Activated naive CD8-positive, alpha-beta T cell treated with anti-CD3 and anti-CD28 coated beads, Interleukin-2, amount 10 ng/mL, durations not matched to agents 7 days and 5 days (primary cell): Measurements from ENCODE around the gene LEUTX. TPM values are rescaled to one million over a fixed set of nuclear protein-coding genes. Genes with fewer than 3 reads are reported as not detected.
"Not testable (repeated sequence)": the region's sequence is repeated elsewhere in the genome, so short reads cannot be mapped to it uniquely, and the experiment has no call there.

Experiments
- ATAC-seq: fragments of 150-1000 bp; cut with Tn5 transposase; one replicate; pipeline ENCODE4 v1.10.0; 2021; ENCODE audit warnings: low read depth, moderate library complexity
- POLR2A ChIA-PET: fragments of 350-600 bp; sonication (Branson Sonifier 250); formaldehyde crosslinking; loops from one replicate; lab custom pipeline; 2021; ENCODE audit warnings: antibody characterized with exemption; lab: Charles Lee
- DNase-seq: peaks from one replicate; pipeline ENCODE4 v3.0.0; 2021
- H3K27ac Mint-ChIP-seq: one replicate; pipeline ENCODE4 v1.8.0; 2022; ENCODE audit warnings: mild to moderate bottlenecking, mixed read lengths
- H3K27me3 Mint-ChIP-seq: one replicate; pipeline ENCODE4 v1.8.0; 2022; ENCODE audit warnings: mild to moderate bottlenecking, moderate library complexity, mixed read lengths
- H3K36me3 Mint-ChIP-seq: one replicate; pipeline ENCODE4 v1.8.0; 2021; ENCODE audit warnings: mild to moderate bottlenecking, mixed read lengths
- H3K4me1 Mint-ChIP-seq: one replicate; pipeline ENCODE4 v1.8.0; 2021; ENCODE audit warnings: mixed read lengths
- H3K4me3 Mint-ChIP-seq: one replicate; pipeline ENCODE4 v1.8.0; 2022; ENCODE audit warnings: mild to moderate bottlenecking, moderate library complexity, mixed read lengths
- H3K9me3 Mint-ChIP-seq: one replicate; pipeline ENCODE4 v1.8.0; 2021; ENCODE audit warnings: mixed read lengths
- total RNA-seq, 2 experiments: library from RNA; stranded (reverse); gene quantifications; one replicate each; pipeline ENCODE4 v1.2.3, GENCODE V29; 2021

The LEUTX gene
- total RNA-seq, 2 experiments from 2014 or later = not detected

- DNase-seq = no peak
- no peaks in the 10 kb centered on the region for H3K4me1 Mint-ChIP-seq
- no peak overlapping the region for H3K27ac Mint-ChIP-seq
- POLR2A ChIA-PET = no interaction called here
- no peak overlapping the region for H3K4me3 Mint-ChIP-seq
- ATAC-seq = no peak
- no peaks in the 10 kb centered on the region for H3K9me3 Mint-ChIP-seq
- peaks cover 29% of the 10 kb centered on the region for H3K27me3 Mint-ChIP-seq
- H3K36me3 Mint-ChIP-seq = no peaks in the 10 kb centered on the region
Measured at GRCh38 chr19:39752795-39753194, 25.9 kb upstream of the LEUTX start.

- no peaks in the 10 kb centered on the region for H3K9me3 Mint-ChIP-seq
- H3K27me3 Mint-ChIP-seq = peaks cover 27% of the 10 kb centered on the region
- H3K4me3 Mint-ChIP-seq = no peak overlapping the region
- POLR2A ChIA-PET = no interaction called here
- ATAC-seq (no peak), DNase-seq (no peak)
- H3K4me1 Mint-ChIP-seq = no peaks in the 10 kb centered on the region
- no peaks in the 10 kb centered on the region for H3K36me3 Mint-ChIP-seq
- no peak overlapping the region for H3K27ac Mint-ChIP-seq
Measured at GRCh38 chr19:39754544-39754943, 24.1 kb upstream of the LEUTX start.

GRCh38 chr19:39754971-39755370 is 23.7 kb upstream of the LEUTX start:
- POLR2A ChIA-PET = no interaction called here
- peaks cover 27% of the 10 kb centered on the region for H3K27me3 Mint-ChIP-seq

DNA sequence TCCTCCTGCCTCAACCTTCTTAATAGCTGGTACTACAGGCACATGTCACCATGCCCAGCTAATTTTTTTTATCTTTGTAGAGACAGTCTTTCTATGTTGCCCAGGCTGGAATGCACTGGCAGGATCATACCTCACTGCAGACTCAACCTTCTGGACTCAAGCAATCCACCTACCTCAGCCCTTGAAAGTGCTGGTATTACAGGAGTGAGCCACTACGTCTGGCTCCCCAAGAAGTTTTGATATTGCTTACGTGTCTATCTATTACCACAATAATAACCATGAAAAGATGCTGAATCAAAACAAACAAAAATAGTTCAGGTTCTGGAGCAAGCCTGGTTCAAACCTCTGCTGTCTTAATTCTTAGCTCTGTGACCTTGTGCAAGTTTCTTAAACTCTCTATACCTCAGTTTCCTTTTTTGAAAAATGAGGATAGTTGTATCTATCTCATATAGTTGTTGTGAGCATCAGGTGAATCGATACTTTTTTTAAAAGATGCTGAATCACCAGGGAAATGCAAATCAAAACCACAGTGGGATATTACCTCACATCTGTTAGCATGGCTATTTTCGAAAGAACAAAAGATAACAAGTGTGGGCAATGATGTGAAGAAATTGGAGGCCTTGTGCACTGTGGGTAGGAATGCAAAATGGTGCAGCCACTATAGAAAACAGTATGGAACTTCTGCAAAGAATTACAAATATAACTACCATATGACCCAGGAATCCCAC is 19.0 kb upstream of the LEUTX start:
- Mint-ChIP-seq H3K36me3 (no peaks in the 10 kb centered on the region), H3K27ac (no peak overlapping the region), H3K9me3 (no peaks in the 10 kb centered on the region), H3K4me1 (no peaks in the 10 kb centered on the region), H3K27me3 (peaks cover 22% of the 10 kb centered on the region), H3K4me3 (no peak overlapping the region)
- DNase-seq (no peak), ATAC-seq (no peak)
- POLR2A ChIA-PET = no interaction called here

More at GRCh38 chr19:39754971-39755370, 23.7 kb upstream of the LEUTX start:
- Mint-ChIP-seq H3K4me3 (no peak overlapping the region), H3K9me3 (no peaks in the 10 kb centered on the region), H3K4me1 (no peaks in the 10 kb centered on the region), H3K36me3 (no peaks in the 10 kb centered on the region), H3K27ac (no peak overlapping the region)
- DNase-seq (no peak), ATAC-seq (no peak)

GRCh38 chr19:39761851-39762250 is 16.8 kb upstream of the LEUTX start:
- H3K9me3 Mint-ChIP-seq, H3K27ac Mint-ChIP-seq, H3K4me1 Mint-ChIP-seq, ATAC-seq, POLR2A ChIA-PET, H3K4me3 Mint-ChIP-seq, DNase-seq, H3K36me3 Mint-ChIP-seq: not testable (repeated sequence)
- H3K27me3 Mint-ChIP-seq = peaks cover 25% of the 10 kb centered on the region

- no peak for DNase-seq
- H3K36me3 Mint-ChIP-seq = no peaks in the 10 kb centered on the region
- peaks cover 29% of the 10 kb centered on the region for H3K27me3 Mint-ChIP-seq
- H3K4me3 Mint-ChIP-seq = no peak overlapping the region
- H3K4me1 Mint-ChIP-seq = no peaks in the 10 kb centered on the region
- no peak for ATAC-seq
- no peak overlapping the region for H3K27ac Mint-ChIP-seq
- POLR2A ChIA-PET = no interaction called here
- peaks cover 1% of the 10 kb centered on the region for H3K9me3 Mint-ChIP-seq
Measured at GRCh38 chr19:39765091-39766076, 13.3 kb upstream of the LEUTX start.

GRCh38 chr19:39768334-39768733 is 10.3 kb upstream of the LEUTX start:
- DNase-seq (no peak), ATAC-seq (no peak)
- Mint-ChIP-seq H3K9me3 (peaks cover 1% of the 10 kb centered on the region), H3K27ac (no peak overlapping the region), H3K4me3 (no peak overlapping the region), H3K36me3 (no peaks in the 10 kb centered on the region), H3K27me3 (peaks cover 32% of the 10 kb centered on the region), H3K4me1 (no peaks in the 10 kb centered on the region)
- POLR2A ChIA-PET = no interaction called here

GRCh38 chr19:39768786-39769185 is 9.9 kb upstream of the LEUTX start:
- Mint-ChIP-seq H3K9me3 (peaks cover 1% of the 10 kb centered on the region), H3K4me3 (no peak overlapping the region), H3K4me1 (no peaks in the 10 kb centered on the region), H3K27ac (no peak overlapping the region), H3K36me3 (no peaks in the 10 kb centered on the region), H3K27me3 (peaks cover 30% of the 10 kb centered on the region)
- DNase-seq (no peak), ATAC-seq (no peak)
- POLR2A ChIA-PET = no interaction called here

- Mint-ChIP-seq H3K27ac (no peak overlapping the region), H3K4me1 (peaks cover 10% of the 10 kb centered on the region), H3K4me3 (no peak overlapping the region), H3K27me3 (peaks cover 34% of the 10 kb centered on the region), H3K36me3 (no peaks in the 10 kb centered on the region), H3K9me3 (no peaks in the 10 kb centered on the region)
- POLR2A ChIA-PET = no interaction called here
- no peak for DNase-seq
- ATAC-seq = no peak
Measured at GRCh38 chr19:39780894-39781293, 2.2 kb downstream of the LEUTX start.

GRCh38 chr19:39788244-39788643 is 9.6 kb downstream of the LEUTX start:
- Mint-ChIP-seq H3K27ac (no peak overlapping the region), H3K9me3 (peaks cover 9% of the 10 kb centered on the region), H3K27me3 (peaks cover 38% of the 10 kb centered on the region), H3K4me1 (peaks cover 2% of the 10 kb centered on the region), H3K36me3 (peaks cover 5% of the 10 kb centered on the region), H3K4me3 (no peak overlapping the region)
- ATAC-seq (no peak), DNase-seq (no peak)
- POLR2A ChIA-PET = no interaction called here

GRCh38 chr19:39792999-39793546 is 14.4 kb downstream of the LEUTX start:
- POLR2A ChIA-PET = interaction anchor here (0.6 to 2.4 kb wide), 5 partner anchors 41 to 302 kb away, joined by 4 to 15 read pairs (median 5); partner anchors contain the start of genes DYRK1B, FBL and PSMC4
- Mint-ChIP-seq H3K27ac (no peak overlapping the region), H3K4me3 (peak overlapping the region; percentile 79), H3K36me3 (peaks cover 3% of the 10 kb centered on the region), H3K4me1 (peaks cover 15% of the 10 kb centered on the region), H3K9me3 (peaks cover 5% of the 10 kb centered on the region), H3K27me3 (peaks cover 23% of the 10 kb centered on the region)
- peak; percentile 90 for ATAC-seq
- peak; percentile 87 for DNase-seq

DNA sequence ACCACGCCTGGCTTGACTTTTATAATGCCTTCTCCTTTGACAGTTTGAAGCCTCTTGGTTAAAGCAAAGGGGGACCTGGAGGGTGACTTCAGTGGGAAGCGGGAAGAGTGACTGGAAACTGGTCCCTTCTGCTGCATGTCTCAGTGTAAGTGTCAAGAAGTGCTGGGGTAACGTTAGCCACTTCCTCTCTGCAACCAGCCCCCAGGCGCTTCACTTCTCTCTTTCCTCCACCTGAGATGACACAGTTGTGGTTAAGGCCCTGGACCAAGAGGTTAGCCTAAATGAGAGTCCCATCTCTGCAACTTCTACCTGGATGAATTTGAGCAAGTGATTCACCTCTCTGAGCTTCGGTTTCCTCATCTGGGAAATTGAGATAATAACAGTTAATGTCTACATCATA is 16.3 kb downstream of the LEUTX start:
- Mint-ChIP-seq H3K36me3 (no peaks in the 10 kb centered on the region), H3K4me1 (peaks cover 15% of the 10 kb centered on the region), H3K4me3 (peak overlapping the region; percentile 44), H3K27me3 (peaks cover 23% of the 10 kb centered on the region), H3K27ac (peak overlapping the region; percentile 65), H3K9me3 (no peaks in the 10 kb centered on the region)
- DNase-seq (peak; percentile 32), ATAC-seq (peak; percentile 48)
- POLR2A ChIA-PET = interaction anchor here (0.6 kb wide), 2 partner anchors 348 to 702 kb away, joined by 3 to 5 read pairs; no protein-coding TSS in a partner anchor

- no peak overlapping the region for H3K27ac Mint-ChIP-seq
- no peaks in the 10 kb centered on the region for H3K9me3 Mint-ChIP-seq
- DNase-seq (no peak), ATAC-seq (no peak)
- POLR2A ChIA-PET = interaction anchor here (0.6 to 0.8 kb wide), 2 partner anchors 12 to 33 kb away, joined by 3 to 4 read pairs; no protein-coding TSS in a partner anchor
- H3K4me3 Mint-ChIP-seq = no peak overlapping the region
- no peaks in the 10 kb centered on the region for H3K36me3 Mint-ChIP-seq
- H3K27me3 Mint-ChIP-seq = peaks cover 25% of the 10 kb centered on the region
- H3K4me1 Mint-ChIP-seq = peaks cover 15% of the 10 kb centered on the region
Measured at GRCh38 chr19:39796000-39796498, 17.4 kb downstream of the LEUTX start.
